Measurements from ENCODE around the gene EZH1.

DNA sequence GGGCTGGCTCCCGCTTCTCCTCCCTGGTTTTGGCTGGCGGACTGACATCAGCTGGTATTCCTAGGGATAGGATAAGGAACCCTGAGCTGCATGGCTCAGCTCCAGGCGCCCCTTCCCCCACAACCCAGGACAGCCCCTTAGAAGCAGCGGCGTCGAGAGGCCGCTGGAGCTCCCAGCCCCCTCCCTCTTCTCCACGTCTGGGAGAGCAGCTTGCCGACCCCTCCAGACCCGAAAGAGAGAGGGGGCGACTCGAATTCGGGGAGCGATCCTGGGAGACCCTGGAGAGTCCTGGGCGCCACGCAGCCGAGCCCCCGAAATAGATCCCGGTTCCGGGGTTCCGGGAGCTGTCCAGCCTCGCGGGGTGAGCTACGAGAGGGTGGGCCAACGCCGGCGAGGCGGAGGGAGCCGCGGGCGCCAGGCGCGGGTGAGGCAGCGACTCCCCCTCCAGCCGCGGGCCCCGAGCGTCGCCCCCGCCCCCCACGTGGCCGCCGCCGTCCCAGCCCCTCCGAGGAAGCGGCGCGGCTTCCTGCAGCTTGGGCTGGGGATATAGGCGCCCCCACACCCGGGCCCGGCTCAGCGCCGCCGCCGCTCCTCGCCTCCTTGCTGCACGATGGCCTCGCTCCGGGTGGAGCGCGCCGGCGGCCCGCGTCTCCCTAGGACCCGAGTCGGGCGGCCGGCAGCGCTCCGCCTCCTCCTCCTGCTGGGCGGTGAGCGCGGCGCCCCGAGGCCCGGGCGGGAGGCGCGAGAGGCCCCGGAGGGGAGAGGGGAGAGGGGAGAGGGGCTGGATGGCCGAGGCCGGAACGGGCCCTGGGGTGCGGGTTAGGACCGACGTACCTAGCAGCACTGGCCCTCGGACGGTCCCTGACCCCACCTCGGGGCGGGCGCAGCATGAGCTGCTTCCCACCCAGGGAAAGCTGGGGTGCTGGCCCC lies 16.1 kb upstream of the EZH1 start, which contains the start of gene RAMP2:
- TF ChIP-seq EZH2 (IDR thresholded peaks at IDR 0.05; ENCODE audit: insufficient read depth, poor library complexity, severe bottlenecking) = no peak
- no peak for TF ChIP-seq EZH2phosphoT487 (IDR thresholded peaks at IDR 0.05; ENCODE audit: insufficient read depth, low read depth)

All from GM23248 (cell line).